ENCODE results near the gene CDPF1. TPM values are rescaled to one million over a fixed set of nuclear protein-coding genes. Genes with fewer than 3 reads are reported as not detected.

The CDPF1 gene
- polyA plus RNA-seq, 2 of the 4 experiments (the other 2 are of a cell fraction), result 8.9 to 9.6 TPM

GRCh38 chr22:46233231-46233630, 16.9 kb downstream of the CDPF1 start:
- FAIRE-seq (no peak), ATAC-seq (no peak), DNase-seq (ENCODE audit: low read depth in 1 of 2, low spot score in 1 of 2) (no peak)
- ChIA-PET CTCF (no interaction called here), POLR2A (no interaction called here)
- Histone ChIP-seq H3K9me3 (no peaks in the 10 kb centered on the region), H3K4me3 (no peak overlapping the region), H3K27ac (no peak overlapping the region), H3K4me1 (no peaks in the 10 kb centered on the region), H3K4me2 (no peak overlapping the region)
- TF ChIP-seq CHD2 (IDR thresholded peaks at IDR 0.05; ENCODE audit: low read length, partially characterized antibody) (no peak), EHF (CRISPR knock-in tag; IDR thresholded peaks at IDR 0.05) (no peak), CBX8 (IDR thresholded peaks at IDR 0.05) (no peak), KDM1A (IDR thresholded peaks at IDR 0.05; ENCODE audit: low read depth) (no peak), HOXB5 (CRISPR knock-in tag; IDR thresholded peaks at IDR 0.05) (no peak), RAD21 (conservative IDR thresholded peaks at IDR 0.05 in 1 of 2, IDR thresholded peaks at IDR 0.05 in 1 of 2) (no peak)
- 83% methylated on average over 5 of the region's 9 CpGs for WGBS (ENCODE audit: missing lambda C conversion rate)

- FAIRE-seq, result no peak
- ChIA-PET CTCF (no interaction called here), POLR2A (no interaction called here)
Observed at GRCh38 chr22:46230262-46230901, 19.7 kb downstream of the CDPF1 start.

GRCh38 chr22:46229701-46230100, 20.4 kb downstream of the CDPF1 start:
- Histone ChIP-seq H3K9me3 (no peaks in the 10 kb centered on the region), H3K4me1 (no peaks in the 10 kb centered on the region), H3K4me3 (no peak overlapping the region), H3K27ac (no peak overlapping the region), H3K4me2 (no peak overlapping the region)
- ATAC-seq (no peak), DNase-seq (ENCODE audit: low read depth in 1 of 2, low spot score in 1 of 2) (no peak), FAIRE-seq (no peak)
- 92% methylated on average over 8 of the region's 8 CpGs for WGBS (ENCODE audit: missing lambda C conversion rate)
- TF ChIP-seq RCOR1 (IDR thresholded peaks at IDR 0.05; ENCODE audit: low read depth, low read length) (no peak), JUN (IDR thresholded peaks at IDR 0.05) (no peak), CBX2 (IDR thresholded peaks at IDR 0.05; ENCODE audit: borderline replicate concordance, low read depth) (no peak), HES2 (IDR thresholded peaks at IDR 0.05) (no peak), FOSL2 (IDR thresholded peaks at IDR 0.05) (no peak), FOSL2 (CRISPR knock-in tag; IDR thresholded peaks at IDR 0.05) (no peak), CBX8 (IDR thresholded peaks at IDR 0.05) (no peak), USF2 (IDR thresholded peaks at IDR 0.05) (no peak), MYC (IDR thresholded peaks at IDR 0.05; ENCODE audit: borderline replicate concordance, low read length) (no peak)
- CTCF ChIA-PET, result no interaction called here
- POLR2A ChIA-PET, result no interaction called here

More at GRCh38 chr22:46230262-46230901, 19.7 kb downstream of the CDPF1 start:
- WGBS (ENCODE audit: missing lambda C conversion rate), result 83% methylated on average over 13 of the region's 13 CpGs
- no peaks in the 10 kb centered on the region for H3K9me3 ChIP-seq
- no peak overlapping the region for H3K4me2 ChIP-seq
- H3K4me3 ChIP-seq, result no peak overlapping the region
- TF ChIP-seq MAFK (IDR thresholded peaks at IDR 0.05; ENCODE audit: partially characterized antibody), result no peak
- no peak overlapping the region for H3K27ac ChIP-seq
- ATAC-seq (no peak), DNase-seq (ENCODE audit: low read depth in 1 of 2, low spot score in 1 of 2) (no peak)
- no peaks in the 10 kb centered on the region for H3K4me1 ChIP-seq

GRCh38 chr22:46226577-46226976, 23.5 kb downstream of the CDPF1 start:
- Histone ChIP-seq H3K4me1 (no peaks in the 10 kb centered on the region), H3K4me2 (no peak overlapping the region), H3K4me3 (no peak overlapping the region), H3K9me3 (no peaks in the 10 kb centered on the region), H3K27ac (no peak overlapping the region)
- FAIRE-seq, result no peak
- no peak for ATAC-seq
- ChIA-PET CTCF (interaction anchor here (1.2 kb wide), 1 partner anchor 15 kb away, joined by 3 read pairs; no protein-coding TSS in a partner anchor), POLR2A (no interaction called here)
- WGBS (ENCODE audit: missing lambda C conversion rate), result 77% methylated on average over 7 of the region's 7 CpGs
- no peak for TF ChIP-seq POLR2AphosphoS2 (conservative IDR thresholded peaks at IDR 0.05; ENCODE audit: low read length)
- no peak for DNase-seq (ENCODE audit: low read depth in 1 of 2, low spot score in 1 of 2)

GRCh38 chr22:46225631-46226030, 24.5 kb downstream of the CDPF1 start:
- no peaks in the 10 kb centered on the region for H3K4me1 ChIP-seq
- DNase-seq (ENCODE audit: low read depth in 1 of 2, low spot score in 1 of 2) (no peak), ATAC-seq (no peak), FAIRE-seq (no peak)
- 85% methylated on average over 6 of the region's 7 CpGs for WGBS (ENCODE audit: missing lambda C conversion rate)
- H3K4me2 ChIP-seq, result no peak overlapping the region
- CTCF ChIA-PET, result no interaction called here
- H3K27ac ChIP-seq, result no peak overlapping the region
- TF ChIP-seq E2F6 (IDR thresholded peaks at IDR 0.05; ENCODE audit: borderline replicate concordance, low read depth), result no peak
- no peak for TF ChIP-seq FOSL2 (IDR thresholded peaks at IDR 0.05)
- no peak for TF ChIP-seq FOSL2 (CRISPR knock-in tag; IDR thresholded peaks at IDR 0.05)
- no peak for TF ChIP-seq JUNB (IDR thresholded peaks at IDR 0.05)
- TF ChIP-seq ELK1 (IDR thresholded peaks at IDR 0.05; ENCODE audit: low read depth, low read length), result no peak
- TF ChIP-seq NPAS2 (CRISPR knock-in tag; IDR thresholded peaks at IDR 0.05; ENCODE audit: borderline replicate concordance), result no peak
- no peak for TF ChIP-seq HES2 (IDR thresholded peaks at IDR 0.05)
- TF ChIP-seq CHD4 (IDR thresholded peaks at IDR 0.05; ENCODE audit: borderline replicate concordance), result no peak
- no peak for TF ChIP-seq KDM1A (IDR thresholded peaks at IDR 0.05; ENCODE audit: low read depth)
- no peak for TF ChIP-seq SREBF2 (IDR thresholded peaks at IDR 0.05)
- TF ChIP-seq TFCP2L1 (CRISPR knock-in tag; IDR thresholded peaks at IDR 0.05), result no peak
- H3K9me3 ChIP-seq, result no peaks in the 10 kb centered on the region
- H3K4me3 ChIP-seq, result no peak overlapping the region
- POLR2A ChIA-PET, result no interaction called here
